Type B pancreatic cell (in vitro differentiated cells): ENCODE results near the gene THSD4. TPM values are rescaled to one million over a fixed set of nuclear protein-coding genes. Genes with fewer than 3 reads are reported as not detected.

Experiments
- DNase-seq: peaks from one replicate; pipeline ENCODE4 v3.0.0; 2021; ENCODE audit warnings: mixed read lengths; ENCODE audit not compliant: unreplicated experiment; ENCODE audit errors: extremely low spot score
- H3K27ac Mint-ChIP-seq: 2 replicates; pipeline ENCODE4 v1.8.0; 2021; ENCODE audit warnings: mild to moderate bottlenecking, mixed read lengths
- H3K27me3 Mint-ChIP-seq: 2 replicates; pipeline ENCODE4 v1.8.0; 2021; ENCODE audit warnings: mixed read lengths
- H3K36me3 Mint-ChIP-seq: 2 replicates; pipeline ENCODE4 v1.8.0; 2021; ENCODE audit warnings: mixed read lengths
- H3K4me1 Mint-ChIP-seq: one replicate; pipeline ENCODE4 v1.8.0; 2021; ENCODE audit warnings: mixed read lengths; ENCODE audit not compliant: unreplicated experiment
- H3K4me3 Mint-ChIP-seq: 2 replicates; pipeline ENCODE4 v1.8.0; 2021; ENCODE audit warnings: mild to moderate bottlenecking, mixed read lengths
- H3K9me3 Mint-ChIP-seq: 2 replicates; pipeline ENCODE4 v1.8.0; 2021; ENCODE audit warnings: mixed read lengths
- total RNA-seq: library from RNA; stranded (reverse); gene quantifications from 2 replicates; pipeline ENCODE4 v1.2.1, GENCODE V29; 2021; ENCODE audit warnings: low replicate concordance
- TF ChIP-seq, protein P1 (sequence below): fragments of 200-600 bp; sonication (generic); conservative IDR thresholded peaks from 2 replicates; pipeline ENCODE4 v1.5.0; 2021; ENCODE audit warnings: antibody characterized with exemption, mild to moderate bottlenecking

Gene THSD4
- total RNA-seq, 1 donor from 2014 or later: 43.3 TPM

DNA sequence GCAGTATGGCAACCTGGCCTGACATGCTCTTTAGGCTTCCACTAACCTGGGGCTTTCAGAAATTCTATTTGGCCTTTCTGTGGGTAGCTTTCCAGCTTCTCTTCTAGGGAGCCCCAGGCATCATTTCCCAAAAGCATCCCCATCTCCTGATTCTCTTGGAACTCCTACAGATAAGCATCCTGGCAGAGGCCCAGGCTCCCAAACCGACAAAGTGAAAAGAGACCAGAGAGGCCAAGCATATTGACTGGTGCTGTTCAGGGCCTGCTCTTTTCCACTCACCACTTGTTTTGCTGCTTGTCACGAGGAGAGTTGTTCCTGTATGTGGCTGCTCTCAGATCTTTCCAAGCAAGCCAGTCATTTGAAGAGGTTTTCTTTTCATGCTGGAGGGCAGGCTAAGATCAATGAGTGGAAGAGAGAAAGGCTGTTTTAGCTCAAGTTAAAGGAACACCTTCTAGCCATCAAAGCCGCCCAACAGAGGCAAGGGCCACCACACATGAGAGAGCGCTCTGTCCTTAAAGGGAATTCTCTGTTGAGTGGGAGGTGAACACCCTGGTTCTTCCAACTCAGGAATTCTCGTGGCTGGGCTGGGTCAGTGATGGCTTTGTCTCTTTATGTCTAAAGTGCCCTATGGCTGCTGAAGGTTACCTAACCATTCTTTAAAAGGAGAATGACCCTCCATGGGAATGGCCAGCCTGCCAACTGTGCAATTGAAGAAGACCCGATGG is 664.0 kb downstream of the THSD4 start:
- DNase-seq: peak; percentile 37
- peaks cover 7% of the 10 kb centered on the region for H3K4me1 Mint-ChIP-seq
- H3K27ac Mint-ChIP-seq: no peak overlapping the region
- no peaks in the 10 kb centered on the region for H3K36me3 Mint-ChIP-seq
- TF ChIP-seq, protein P1, sequence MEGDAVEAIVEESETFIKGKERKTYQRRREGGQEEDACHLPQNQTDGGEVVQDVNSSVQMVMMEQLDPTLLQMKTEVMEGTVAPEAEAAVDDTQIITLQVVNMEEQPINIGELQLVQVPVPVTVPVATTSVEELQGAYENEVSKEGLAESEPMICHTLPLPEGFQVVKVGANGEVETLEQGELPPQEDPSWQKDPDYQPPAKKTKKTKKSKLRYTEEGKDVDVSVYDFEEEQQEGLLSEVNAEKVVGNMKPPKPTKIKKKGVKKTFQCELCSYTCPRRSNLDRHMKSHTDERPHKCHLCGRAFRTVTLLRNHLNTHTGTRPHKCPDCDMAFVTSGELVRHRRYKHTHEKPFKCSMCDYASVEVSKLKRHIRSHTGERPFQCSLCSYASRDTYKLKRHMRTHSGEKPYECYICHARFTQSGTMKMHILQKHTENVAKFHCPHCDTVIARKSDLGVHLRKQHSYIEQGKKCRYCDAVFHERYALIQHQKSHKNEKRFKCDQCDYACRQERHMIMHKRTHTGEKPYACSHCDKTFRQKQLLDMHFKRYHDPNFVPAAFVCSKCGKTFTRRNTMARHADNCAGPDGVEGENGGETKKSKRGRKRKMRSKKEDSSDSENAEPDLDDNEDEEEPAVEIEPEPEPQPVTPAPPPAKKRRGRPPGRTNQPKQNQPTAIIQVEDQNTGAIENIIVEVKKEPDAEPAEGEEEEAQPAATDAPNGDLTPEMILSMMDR: no peak
- no peaks in the 10 kb centered on the region for H3K9me3 Mint-ChIP-seq
- H3K4me3 Mint-ChIP-seq: no peak overlapping the region
- H3K27me3 Mint-ChIP-seq: no peaks in the 10 kb centered on the region

DNA sequence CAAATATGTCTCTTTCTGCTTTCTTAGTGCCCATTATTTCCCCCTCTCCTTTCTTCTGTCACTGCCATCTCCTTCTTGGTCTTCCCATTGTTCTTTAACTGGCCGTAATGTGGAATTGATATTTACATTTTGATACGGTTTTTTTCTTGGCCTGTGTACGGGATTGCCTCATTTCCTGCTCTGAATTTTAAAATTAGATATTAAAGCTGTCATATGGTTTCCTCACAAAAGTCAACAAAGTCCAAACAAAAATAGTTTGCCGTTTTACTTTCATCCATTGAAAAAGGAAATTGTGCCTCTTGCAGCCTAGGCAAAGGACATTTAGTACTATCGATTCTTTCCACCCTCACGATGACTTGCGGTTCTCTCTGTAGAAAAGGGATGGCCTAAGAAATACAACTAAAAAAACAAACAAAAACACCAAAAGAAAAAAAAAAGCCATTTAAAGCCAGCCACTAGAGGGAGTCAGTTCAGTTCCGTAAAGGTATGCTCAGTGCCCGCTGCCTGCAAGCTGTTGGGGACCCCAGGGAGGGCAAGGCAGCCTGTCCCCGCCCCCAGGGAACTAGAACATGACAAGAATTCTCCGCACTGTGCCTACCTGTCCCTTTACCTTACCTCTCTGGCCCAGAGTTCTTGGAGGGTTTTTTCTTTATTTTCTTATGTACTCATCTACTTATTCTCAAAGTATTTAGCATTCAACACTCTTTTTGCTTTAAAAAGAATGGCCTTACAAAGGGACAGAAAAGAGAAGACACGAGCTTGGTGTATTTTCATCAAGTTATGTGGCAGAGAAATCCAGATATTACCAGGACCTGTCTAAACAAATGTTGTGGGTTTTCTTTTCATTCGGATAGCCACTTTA is 665.1 kb downstream of the THSD4 start:
- Mint-ChIP-seq H3K36me3 (no peaks in the 10 kb centered on the region), H3K27me3 (no peaks in the 10 kb centered on the region), H3K4me3 (no peak overlapping the region), H3K4me1 (peaks cover 7% of the 10 kb centered on the region), H3K9me3 (no peaks in the 10 kb centered on the region), H3K27ac (peak overlapping the region; percentile 55)
- DNase-seq: peak; percentile 36
- TF ChIP-seq, protein P1: peak; percentile 87

DNA sequence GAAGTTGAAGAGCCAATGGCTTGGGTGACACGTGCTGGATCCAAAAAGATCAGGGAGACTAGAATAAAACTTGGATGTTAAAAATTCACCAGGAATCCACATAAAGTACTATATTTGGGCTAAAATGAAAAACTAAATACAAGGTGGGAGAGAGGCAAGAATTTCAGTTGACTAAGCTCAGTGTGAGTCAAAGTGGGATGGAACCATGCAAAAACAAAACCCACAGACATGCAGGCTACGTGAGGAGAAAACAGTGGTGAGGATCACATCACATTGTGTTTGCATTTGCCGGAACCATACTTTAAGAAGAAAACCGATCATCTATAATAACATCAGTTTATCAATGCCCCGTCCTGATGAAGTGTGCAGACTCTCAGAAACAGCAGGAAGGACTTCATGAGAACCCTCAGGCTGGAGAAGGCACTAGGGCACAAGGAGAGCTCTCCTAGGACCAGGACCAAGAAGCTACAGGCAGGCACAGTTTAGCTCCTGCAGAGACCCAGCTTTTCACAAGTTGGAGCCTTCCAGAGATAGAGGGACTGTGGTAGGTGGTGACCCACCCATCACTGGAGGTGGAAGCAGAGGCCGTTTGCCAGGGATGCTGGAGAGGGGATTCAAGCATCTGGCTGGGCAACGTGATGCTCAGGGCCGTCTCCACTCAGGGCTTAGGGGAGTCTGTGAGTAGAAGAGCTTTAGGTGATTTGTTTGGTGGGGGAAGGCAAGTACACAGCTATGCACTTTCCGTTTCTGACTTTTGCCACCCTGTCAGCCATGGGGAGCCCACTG is 666.1 kb downstream of the THSD4 start:
- Mint-ChIP-seq H3K36me3 (no peaks in the 10 kb centered on the region), H3K4me3 (no peak overlapping the region), H3K9me3 (no peaks in the 10 kb centered on the region), H3K27ac (no peak overlapping the region), H3K4me1 (peaks cover 7% of the 10 kb centered on the region), H3K27me3 (no peaks in the 10 kb centered on the region)
- TF ChIP-seq, protein P1: no peak
- DNase-seq: peak; percentile 64

DNA sequence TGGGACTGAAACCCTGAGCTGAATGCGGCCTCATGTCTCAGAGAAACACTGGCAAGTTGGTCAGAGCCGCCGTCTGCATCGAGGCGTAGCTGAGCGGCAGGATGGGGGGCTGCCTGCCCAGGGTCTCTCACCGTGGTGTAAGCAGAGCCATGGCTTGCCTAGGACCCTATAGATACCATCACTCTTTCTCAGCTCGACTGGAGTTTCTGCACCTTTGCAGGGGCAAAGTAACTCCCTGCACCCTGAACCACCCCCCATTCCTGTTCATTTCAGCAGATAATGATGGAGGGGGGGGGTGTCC is 666.6 kb downstream of the THSD4 start:
- H3K36me3 Mint-ChIP-seq: no peaks in the 10 kb centered on the region
- no peak overlapping the region for H3K4me3 Mint-ChIP-seq
- no peaks in the 10 kb centered on the region for H3K9me3 Mint-ChIP-seq
- H3K27me3 Mint-ChIP-seq: no peaks in the 10 kb centered on the region
- H3K27ac Mint-ChIP-seq: no peak overlapping the region
- no peak for DNase-seq
- H3K4me1 Mint-ChIP-seq: peaks cover 7% of the 10 kb centered on the region
- TF ChIP-seq, protein P1: no peak

DNA sequence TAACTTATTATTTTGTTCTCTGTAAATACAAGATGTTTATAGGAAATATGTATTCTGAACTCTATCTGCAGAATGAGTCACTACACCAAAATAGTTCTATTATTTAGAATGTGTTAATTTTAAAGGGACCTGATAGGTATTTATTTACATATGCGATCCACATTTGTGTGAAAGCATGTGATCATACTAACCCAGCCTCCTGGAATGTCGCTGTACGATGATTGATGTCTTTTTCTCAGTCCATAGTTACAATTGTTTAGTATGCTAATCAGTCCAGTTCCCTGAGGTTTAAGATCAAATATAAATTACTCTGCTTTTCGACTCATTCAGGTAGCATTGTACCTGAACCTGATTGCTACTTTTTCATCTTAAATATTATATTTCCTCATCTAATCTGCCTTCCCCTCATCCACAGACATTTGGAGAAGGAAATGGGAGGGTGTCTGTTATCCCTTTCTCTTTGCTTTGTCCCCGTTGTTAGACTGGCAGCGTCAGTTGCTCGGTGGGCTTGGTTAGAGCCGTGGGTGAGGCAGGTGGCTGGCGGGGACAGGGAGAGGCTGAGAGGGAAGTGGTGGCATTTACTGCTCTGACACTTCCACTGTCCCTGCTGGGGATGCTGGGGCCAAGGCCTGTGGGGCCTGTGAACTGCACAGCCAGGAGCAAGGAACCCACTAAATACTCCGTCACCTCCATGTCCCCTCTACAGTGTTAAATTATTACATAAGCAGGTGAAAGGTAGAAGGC is 667.3 kb downstream of the THSD4 start:
- H3K4me1 Mint-ChIP-seq: peaks cover 7% of the 10 kb centered on the region
- no peak overlapping the region for H3K27ac Mint-ChIP-seq
- no peaks in the 10 kb centered on the region for H3K36me3 Mint-ChIP-seq
- TF ChIP-seq, protein P1: no peak
- no peaks in the 10 kb centered on the region for H3K9me3 Mint-ChIP-seq
- peak; percentile 32 for DNase-seq
- no peaks in the 10 kb centered on the region for H3K27me3 Mint-ChIP-seq
- no peak overlapping the region for H3K4me3 Mint-ChIP-seq
